Activated CD4-positive, CD25-positive, alpha-beta regulatory T cell treated with anti-CD3 and anti-CD28 coated beads, Interleukin-2, amount 50 U/mL, for 72 hours (primary cell): ENCODE measurements around the gene PSMG3.

Experiments
- DNase-seq: peaks from one replicate; pipeline ENCODE4 v3.0.0; 2021

PSMG3 gene

DNA sequence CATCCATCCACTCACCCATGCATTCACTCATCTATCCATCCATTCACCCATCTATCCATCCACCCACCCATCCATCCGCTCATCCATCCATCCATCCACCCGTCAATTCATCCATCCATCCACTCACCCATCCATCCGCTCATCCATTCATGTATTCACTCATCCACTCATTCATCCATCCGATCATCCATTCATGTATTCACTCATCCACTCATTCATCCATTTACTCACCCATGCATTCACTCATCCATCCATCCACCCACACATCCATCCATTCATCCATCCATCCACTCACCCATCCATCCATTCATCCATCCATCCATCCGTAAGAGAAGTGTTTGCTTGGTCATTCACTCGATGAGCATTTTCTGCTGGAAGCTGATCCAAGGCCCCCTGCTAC, 8.7 kb upstream of the PSMG3 start:
- no peak for DNase-seq

DNA sequence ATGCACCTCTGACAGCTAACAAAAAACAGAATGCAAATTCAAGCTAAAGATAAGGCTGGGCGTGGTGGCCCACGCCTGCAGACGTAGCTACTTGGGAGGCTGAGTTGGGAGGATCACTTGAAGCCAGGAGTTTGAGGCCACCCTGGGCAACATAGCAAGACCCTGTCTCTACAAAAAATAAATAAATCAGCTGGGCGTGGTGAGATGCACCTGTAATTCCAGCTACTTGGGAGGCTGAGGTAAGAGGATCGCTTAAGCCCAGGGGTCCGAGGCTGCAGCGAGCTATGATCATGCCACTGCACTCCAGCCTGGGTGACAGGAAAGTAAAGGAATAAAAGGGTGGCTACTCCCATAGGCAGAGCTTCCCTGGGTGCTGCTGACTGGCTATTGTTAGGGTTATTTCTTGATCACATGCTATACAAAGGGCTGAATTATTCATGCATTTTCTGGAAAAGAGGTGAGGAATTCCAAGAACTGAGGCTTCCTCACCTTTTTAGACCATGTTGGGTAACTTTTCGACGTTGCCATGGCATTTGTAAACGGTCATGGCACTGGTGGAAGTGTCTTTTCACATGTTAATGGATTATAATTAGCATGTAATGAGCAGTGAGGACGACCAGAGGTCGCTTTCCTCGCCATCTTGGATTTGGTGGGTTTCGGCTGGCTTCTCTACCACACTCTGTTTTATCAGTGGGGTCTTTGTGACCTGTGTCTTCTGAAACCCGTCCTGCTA, 6.9 kb upstream of the PSMG3 start:
- DNase-seq, result no peak

DNA sequence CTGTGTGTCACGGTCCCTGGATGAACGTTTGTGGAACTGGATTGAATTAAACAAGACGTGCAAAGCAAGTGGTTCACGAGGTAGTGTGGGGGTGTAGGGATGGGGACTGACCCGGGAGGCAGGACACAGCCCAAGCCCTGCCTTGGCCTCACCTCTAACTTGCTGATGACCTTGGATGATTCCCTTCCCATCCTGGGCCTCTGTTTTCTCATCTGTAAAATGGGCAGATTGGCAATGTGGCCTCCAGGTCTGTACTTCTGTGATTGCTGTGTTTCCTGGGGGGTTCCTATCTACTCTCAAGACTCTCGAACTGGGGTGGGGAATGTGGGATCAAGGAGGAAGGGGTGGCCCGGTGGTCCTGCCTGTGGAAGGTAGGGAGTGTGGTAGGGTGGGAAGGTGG, 6.0 kb upstream of the PSMG3 start:
- DNase-seq, result no peak

DNA sequence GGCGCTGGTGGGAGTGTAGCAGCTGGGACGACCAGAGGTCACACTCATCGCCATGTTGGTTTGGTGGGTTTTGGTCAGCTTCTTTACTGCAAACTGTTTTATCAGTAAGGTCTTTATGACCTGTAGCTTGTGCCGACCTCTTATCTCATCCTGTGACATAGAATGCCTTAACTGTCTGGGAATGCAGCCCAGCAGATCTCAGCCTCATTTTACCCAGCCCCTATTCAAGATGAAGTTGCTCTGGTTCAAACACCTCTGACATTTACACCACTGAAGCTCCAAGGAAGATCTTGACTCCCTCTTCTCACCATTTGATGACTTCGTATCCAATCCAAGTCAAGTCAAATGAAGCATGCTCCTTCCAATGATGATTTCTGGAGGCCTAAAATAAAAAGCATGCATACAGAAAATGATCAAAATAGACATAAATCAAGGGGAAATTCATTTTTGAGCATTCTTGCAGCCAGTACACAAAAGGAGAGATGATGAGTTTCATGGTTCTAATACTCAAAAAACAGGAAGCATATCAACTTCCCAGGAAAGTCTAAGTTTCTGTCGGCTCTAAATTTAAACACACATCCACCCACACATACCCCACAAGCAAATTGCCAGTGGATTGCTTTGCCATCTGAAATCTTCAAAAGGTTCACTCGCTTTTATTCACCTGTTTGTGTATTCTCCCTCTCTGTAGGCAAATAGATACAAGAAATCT, 2.4 kb upstream of the PSMG3 start:
- no peak for DNase-seq

DNA sequence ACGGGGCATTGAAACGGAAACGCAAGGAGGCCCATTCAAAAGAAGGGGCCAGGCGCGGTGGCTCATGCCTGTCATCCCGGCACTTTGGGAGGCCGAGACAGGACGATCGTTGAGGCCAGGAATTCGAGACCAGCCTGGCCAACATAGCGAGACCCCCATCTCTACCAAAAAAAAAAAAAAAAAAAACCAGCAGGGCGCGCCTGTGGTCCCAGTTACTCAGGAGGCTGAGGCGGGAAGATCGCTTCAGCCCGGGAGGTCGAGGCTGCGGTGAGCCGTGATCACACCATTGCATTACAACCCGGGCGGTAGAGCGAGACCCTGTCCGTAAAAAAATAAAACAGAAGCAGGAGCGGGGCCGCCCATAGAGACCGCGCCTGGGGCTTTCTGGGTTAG, 396 bp downstream of the PSMG3 start:
- DNase-seq, result no peak

DNA sequence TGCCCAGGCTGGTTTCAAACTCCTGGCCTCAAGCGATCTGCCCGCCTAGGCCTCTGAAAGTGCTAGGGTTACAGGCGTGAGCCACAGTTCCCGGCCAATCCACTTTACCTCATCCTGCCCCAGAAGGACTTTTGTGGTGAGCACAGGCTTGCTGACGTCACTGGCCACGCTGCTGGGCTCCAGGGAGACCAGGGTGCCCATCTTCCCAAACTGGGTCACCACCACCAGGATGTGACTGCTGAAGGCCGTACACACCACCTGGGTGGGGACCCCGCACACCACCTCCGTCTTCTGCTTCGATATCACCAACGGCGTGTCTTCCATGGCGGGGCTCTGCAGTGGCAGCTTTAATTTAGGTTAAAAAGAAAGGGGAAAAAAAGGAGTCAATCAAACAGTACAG, 816 bp downstream of the PSMG3 start:
- DNase-seq, result no peak

DNA sequence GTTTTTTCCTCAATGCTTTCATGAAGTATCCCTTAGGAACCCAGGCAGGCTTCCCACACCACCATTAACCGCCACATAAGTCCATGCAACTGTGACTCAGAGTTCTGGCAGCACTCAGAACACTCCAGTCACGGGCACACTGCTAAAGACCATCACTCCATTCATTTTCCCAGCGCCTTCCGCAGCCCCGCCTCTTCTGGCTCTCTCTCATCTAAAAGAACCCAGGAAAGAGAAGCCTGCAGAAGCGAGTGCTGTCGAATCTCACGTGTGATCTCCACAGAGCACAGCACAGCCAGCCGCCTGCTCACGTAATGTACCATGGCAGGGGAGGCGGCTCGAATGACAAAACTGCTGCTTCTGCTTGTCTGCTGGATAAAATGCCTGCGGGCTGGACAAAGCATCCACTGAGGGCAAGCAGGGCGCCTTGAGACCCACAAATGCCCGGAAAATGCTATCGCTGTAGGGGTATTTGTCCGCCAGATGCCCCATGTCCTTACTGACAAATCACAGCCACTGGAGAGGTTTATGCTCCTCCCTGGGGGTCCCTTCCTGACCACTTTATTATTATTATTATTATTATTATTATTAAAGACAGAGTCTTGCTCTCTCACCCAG, 1.8 kb downstream of the PSMG3 start:
- DNase-seq, result no peak

DNA sequence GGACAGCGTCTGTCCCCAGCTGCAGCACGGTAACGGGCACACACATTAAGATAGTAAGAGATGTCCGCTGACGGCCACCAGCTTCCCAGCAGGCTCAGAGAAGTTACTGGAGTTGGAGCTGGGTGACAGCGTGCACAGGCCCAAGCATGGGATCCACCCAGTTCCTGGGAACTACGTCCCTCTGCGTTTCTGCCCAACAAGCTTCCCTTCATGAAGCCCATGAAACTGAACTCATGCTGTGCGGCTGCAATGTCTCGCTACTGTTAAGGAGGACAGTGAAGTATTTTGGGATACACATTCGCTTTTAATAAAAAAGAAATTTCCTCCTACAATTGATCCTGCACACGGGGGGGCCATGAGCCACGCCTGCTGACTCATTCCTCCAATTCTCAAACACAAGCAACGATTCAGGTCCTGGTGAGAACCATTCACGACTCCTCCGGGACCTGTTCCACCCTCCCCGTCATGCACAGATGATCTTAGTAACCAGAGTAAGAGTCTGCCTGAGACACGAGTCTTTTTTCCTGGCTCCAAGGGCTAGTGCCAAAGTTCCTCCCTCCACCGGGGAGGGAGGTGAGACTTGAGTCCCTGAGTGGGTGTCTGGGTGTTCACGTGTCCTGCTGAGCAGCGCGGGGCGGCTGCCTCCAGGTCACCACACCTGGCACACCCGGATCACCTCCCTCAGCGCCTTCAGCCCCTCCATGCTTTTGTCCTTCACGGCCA, 2.6 kb downstream of the PSMG3 start:
- DNase-seq, result no peak

DNA sequence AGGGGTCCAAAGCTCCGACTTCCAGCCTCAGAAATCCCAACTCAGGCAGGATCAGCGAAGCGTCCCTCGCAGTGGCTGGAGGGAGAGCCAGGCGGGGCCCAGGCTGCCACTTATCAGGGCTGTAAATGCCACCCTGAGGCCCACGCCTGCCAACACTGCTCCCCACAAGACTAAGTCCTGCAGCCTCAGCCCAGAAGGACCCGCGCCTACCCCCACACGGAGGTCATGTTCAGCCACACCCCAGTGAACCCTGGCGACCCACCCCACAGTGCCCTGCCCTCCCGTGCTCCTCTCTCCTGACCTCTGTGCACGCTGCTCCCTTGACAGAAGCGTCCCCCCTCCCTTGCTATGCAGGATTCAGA, 3.2 kb downstream of the PSMG3 start:
- no peak for DNase-seq

DNA sequence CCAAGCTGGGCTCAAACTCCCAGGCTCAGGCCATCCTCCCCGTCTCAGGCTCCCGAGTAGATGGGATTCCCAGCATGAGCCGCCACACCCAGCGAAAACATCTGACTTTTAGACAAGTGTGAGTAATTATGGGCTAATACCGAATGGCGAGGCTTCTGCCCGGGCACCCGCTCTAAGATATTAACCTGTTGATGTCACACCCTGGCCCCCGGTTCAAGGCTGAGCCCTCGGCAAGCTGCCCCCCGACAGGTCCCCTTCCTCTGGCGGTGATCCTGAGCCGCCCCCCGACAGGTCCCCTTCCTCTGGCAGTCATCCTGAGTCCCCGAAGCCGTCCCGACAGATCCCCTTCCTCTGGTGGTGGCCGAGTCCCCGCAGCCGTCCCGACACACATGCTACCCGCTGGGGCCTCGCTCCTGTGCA, 5.2 kb downstream of the PSMG3 start:
- DNase-seq, result no peak

DNA sequence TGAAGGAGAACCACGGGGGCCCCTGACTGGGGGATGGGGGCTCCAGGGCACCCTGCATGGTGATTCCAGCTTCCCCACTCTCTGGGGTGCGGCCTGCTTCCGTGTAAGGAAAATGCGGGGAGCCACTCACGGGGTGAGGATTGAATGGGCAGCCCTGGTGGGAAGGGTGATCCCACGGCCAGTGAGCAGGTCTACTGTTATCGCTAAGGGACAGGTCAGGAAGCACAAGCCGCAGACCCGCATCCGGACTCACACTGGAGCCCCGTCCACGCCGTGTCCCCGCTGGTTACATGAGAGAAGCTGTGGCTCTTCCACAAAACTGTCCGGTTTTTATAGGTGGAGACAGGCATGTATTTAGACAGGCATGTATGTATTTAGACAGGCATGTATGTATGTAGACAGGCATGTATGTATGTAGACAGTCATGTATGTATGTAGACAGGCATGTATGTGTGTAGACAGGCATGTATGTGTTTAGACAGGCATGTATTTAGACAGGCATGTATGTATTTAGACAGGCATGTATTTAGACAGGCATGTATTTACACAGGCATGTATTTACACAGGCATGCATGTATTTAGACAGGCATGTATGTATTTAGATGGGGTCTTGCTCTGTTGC, 5.7 kb downstream of the PSMG3 start:
- no peak for DNase-seq

DNA sequence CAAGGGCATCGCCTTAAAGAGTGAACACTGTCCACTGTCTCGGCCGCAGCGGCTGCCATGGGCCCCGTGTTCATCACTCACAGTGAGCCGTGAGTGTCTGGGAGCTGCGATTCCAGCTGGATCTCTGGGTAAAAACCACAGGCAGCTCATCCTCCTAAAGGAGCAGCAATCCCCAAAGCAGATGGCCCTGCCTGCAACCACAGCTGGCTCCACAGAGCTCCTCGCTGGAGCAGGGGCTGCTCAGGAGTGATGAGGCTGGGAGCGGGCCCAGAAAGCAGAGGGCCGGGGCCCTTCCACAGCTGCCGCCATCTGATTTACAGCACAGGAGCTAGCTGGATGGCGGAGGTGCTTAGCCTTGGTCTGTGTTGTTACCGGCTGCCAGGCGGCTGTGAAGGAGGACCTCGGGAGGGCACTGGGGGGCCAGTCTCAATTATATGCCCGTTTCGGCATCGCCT, 7.2 kb downstream of the PSMG3 start:
- DNase-seq, result no peak

DNA sequence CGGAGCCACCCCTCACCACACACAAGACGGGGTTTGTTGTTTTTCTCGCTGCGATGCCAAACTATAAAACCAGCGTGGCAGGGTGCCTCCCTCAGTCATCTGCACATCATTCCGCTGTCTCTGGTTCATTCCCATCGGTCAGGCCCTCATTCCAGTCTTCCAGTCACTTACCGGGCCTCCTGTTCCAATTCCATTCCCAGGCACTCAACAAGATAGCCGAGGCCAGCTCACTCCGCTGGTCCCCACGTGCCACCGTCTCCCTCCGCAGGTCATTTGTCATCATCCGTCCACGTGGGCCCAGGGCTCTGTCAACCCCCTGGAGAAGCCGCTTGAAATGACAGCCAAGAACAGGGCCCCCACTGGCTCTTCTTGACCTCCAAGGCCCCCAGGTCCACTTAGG, 7.7 kb downstream of the PSMG3 start:
- DNase-seq, result no peak

DNA sequence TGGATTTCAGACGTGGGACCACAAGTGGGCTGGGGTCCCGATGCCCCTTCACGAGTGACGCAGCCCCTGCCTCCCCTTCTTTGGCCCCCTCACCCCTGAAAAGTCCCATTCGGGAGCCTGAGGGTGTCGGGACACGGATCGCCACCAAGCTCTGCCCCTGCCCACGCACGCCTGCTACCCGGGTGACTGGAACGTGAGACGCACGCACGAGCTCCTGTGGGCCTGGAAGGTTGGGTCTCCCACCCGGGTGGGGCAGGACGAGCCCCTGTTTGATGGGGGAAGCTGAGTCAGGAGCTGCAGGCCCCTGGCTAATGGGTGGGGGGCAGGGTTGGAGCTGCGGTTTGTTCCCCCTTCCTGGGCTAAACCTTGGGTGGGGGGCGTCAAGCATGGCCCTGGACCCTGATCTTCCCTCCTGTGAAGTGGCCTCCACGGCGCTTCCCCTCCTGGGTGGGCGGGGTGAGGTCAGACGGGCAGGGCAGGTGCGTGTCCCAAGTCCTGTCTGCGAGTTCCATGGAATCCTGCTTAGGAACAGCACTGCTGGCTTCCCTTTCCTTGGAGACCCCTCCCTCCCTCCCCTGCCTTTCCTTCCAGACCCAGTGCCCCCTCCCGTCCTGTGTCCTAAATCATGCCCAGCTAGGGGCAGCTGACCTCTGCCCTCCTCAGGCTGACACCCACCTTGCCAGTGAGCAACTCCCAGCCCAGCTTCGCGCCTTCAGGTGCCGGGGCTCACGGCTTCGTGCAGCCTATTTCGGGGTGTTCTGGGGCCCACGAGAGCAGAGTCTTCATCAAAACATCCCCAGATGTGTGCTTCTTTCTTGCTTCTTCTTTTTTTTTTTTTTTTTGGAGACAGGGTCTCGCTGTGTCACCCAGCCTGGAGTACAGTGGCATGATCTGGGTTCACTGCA, 8.5 kb downstream of the PSMG3 start:
- no peak for DNase-seq

DNA sequence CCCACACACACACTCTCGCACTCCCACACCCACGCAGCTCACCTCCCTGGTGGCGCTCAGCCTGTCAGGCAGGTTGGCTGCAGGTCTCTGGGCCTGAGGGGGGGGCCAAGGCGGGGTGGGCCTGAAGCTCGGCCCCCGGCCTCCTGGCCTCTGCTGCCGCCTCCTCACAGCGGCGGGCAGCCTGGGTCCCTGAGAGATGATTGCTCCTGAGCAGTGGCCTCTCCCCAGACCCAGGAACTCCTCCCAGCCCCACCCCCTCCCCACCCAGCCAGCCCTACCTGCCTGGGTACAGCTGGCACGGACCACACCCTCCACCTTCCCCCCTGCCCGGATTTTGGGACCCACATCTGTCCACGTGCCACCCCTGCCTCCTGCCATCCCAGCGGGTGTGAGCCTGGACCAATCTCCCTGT, 9.2 kb downstream of the PSMG3 start:
- DNase-seq, result no peak

DNA sequence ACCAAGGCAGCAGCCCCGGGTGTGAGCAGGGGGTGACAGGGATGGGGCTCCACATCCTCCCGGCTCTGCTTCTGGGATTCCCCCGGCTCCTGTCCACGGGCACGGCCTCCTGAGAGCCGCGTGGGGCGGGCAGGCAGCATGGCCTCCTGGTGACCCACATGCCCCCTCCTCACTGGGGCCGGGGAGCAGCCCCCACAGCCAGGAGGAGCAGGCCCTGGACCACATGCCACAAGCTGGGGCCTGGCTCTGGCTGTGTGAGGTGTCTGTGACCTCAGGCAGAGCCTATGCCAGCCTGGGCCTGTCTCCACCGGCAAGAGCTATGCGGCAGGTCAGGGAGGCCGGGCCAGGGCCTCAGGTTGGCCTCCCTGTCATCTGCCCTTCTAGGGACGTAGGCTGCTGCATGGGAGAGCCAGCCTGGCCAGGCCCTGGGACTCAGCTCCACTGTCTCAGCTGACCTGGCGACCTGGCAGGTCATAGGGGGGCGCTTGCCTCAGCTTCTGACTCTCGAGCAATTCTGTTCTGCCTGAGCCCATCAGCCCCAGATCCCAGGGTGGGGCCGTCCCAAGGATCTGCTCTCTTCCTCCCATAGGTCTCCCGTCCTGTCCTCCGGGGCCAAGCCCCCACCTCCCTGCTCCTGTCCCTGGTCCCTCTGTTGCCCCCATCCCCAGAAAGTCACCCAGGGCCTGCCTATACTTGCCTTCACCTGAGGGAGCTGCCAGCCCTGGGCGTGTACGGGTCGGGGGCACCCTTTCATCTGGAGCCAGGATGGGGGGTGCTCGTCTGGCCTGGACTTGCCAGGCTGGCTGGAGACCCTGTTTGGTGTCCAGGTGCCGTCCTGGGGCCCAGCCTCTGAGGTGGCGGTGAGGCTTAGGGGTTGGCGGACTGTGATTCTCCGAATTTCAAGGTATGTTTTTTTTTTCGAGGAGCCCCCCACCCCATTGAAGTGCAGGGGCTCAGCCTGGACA, 9.9 kb downstream of the PSMG3 start:
- DNase-seq, result no peak

DNA sequence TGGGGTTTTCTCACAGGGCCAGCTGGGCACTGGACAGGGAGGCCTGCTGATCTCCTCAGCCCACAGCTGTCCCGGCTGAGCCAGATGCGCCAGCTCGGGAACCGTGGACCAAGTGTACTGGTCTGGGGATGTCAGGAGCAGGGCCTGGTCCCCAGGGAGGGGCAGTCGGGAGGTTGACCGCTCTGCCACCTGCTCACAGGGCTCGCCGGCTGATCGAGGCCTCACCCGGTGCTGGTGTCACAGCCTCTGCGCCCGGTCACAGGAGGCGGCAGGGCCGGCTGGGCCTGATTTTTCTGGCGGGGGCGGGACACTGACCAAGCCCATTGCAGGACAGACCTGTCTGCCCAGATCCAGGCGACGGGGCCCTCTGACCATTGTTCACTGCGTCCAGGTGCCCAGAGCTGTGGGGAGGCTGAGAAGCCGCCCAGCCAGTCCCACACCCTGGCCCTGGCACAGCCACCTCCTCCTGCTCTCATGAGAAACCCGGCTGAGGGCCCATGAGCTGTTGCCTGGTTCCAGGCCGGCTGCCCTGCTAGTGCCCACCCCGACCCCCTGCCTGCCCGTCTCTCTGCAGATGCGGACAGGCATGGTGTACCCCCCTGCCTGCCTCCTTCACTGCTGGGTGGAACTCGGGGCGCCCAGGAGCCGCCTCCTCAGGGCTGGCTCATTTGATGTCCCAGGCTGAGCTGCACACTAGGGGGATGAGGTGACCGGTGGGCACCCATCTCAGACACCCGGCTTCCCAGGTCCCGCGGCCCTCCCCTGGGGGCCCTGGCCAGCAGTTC, 10.8 kb downstream of the PSMG3 start:
- DNase-seq, result no peak

DNA sequence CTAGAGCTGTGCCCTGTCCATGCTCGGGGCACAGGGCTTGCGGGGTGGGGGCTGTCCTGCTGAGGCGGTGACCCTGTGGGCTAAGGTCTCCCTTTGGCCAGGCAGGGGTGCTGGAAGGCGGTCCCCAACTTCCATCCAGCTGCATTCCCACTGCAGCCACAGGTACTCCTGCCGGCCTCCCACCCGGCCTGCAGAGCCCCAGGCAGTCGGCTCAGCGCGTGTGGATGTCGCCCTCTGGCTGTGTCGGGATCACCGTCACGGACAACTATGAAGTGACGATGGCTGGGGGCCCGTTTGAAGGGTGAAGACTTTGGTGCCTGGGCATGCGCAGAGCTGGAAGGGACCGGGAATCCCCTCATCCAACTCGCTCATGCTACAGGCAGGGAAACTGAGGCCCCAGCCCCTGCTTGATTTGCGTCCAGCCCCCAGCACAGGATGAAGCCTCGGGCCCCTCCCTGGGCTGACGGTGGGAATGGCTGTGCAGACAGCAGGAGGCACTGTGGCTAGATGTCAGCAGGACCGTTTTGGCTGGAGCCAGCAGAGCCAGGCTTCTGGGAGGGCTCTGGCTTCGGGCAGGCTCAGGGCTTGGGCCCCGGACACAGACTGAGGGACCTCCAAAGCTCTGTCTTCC, 11.5 kb downstream of the PSMG3 start:
- no peak for DNase-seq

DNA sequence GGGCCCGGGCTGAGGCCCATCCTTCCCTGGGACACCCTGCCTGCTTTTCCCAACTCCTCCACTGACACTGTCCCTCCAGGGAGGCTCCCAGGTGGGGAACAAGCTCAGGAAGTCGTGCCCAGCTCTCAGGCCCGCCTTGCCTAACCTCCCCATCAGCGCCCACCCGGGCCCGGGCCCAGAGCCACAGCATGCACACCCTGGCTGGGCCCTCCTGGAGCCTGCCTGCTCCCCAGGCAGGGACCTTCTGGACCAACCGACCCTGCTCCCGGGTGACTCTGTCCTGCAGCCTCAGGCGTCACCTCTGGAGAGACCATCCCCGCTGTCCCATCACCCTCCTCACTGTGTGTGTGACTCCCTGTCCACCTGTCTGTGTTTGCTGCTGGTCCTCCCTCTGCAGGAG, 12.1 kb downstream of the PSMG3 start:
- DNase-seq, result no peak

DNA sequence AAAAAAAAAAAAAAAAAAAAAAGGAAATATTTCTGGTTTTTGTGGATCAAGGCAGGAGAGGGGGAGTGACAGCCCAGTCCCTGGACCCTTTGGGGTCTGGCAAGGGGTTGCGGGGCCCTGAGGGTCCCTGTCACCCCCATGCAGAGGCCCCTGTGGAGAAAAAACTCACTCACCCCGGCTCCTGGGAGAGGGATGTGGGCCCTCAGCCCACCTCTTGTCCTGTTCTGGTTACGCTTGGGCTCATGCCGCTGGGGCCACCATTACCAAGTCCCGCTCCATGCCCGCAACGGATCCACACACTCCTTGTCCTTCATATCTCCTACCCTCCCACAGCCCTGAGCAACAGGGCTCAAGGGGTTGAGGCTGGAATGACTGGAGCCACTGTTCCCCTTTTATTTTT, 12.8 kb downstream of the PSMG3 start:
- no peak for DNase-seq
